ENCODE data around the gene ZXDB.

DNA sequence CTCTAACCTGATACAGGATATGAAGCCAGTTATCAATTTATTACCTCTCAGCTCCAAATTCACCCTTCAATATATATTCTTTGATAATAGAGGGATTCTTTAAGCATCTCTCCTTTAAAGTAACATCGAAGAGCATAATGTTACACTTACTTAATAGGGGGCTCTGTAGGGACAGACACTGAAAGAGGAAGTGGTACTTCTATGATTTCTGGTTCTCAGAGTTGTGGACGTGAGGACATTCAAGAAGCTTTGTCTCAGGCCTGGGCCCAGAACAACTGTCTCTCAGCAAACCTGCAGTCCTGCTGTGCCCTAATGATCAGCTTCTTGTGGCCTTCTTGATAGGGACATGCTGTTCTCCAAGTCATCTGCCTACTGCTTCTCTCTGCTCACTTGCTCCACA is 4.2 kb upstream of the ZXDB start:
- no peak for TF ChIP-seq POLR2AphosphoS5 (IDR thresholded peaks at IDR 0.05; ENCODE audit: borderline replicate concordance, low read depth, low read length)
- no peak for TF ChIP-seq EZH2 (IDR thresholded peaks at IDR 0.05)

All from SK-N-MC (cell line).